Endothelial cell of umbilical vein (primary cell): ENCODE results near the gene MYO1H.

Experiments used
- CTCF ChIP-seq, 2 donors: IDR thresholded peaks; 1 replicate in 1 of 2; 2 replicates in 1 of 2; pipeline ENCODE4 v1.5.1; 2011; ENCODE audit warnings: low read length in 2 of 2, mild to moderate bottlenecking in 2 of 2, moderate library complexity in 2 of 2, control low read depth in 1 of 2, inconsistent platforms in 1 of 2, low read depth in 1 of 2; ENCODE audit not compliant: insufficient read depth in 1 of 2; ENCODE audit errors: extremely low read depth in 1 of 2
- EZH2 ChIP-seq: IDR thresholded peaks from 2 replicates; pipeline ENCODE4 v1.6.1; 2012; ENCODE audit warnings: borderline replicate concordance, low read depth, mild to moderate bottlenecking, moderate library complexity, low read length, inconsistent platforms; ENCODE audit not compliant: severe bottlenecking
- JUN ChIP-seq: IDR thresholded peaks from 2 replicates; pipeline ENCODE4 v1.6.1; 2011; ENCODE audit warnings: borderline replicate concordance, low read depth; ENCODE audit not compliant: insufficient read length, insufficient read depth
- MAX ChIP-seq: IDR thresholded peaks from 2 replicates; pipeline ENCODE4 v1.6.1; 2011; ENCODE audit not compliant: insufficient read depth, insufficient read length
- MYC ChIP-seq: IDR thresholded peaks from one replicate; pipeline ENCODE4 v1.6.1; 2011; ENCODE audit warnings: mild to moderate bottlenecking, low read depth, low read length
- POLR2A ChIP-seq: IDR thresholded peaks from 2 replicates; pipeline ENCODE4 v1.6.1; 2012; ENCODE audit warnings: low read depth, mild to moderate bottlenecking, control low read depth, low read length
- POLR2AphosphoS5 ChIP-seq: IDR thresholded peaks from 2 replicates; pipeline ENCODE4 v1.6.1; 2012; ENCODE audit warnings: low read depth, mild to moderate bottlenecking, control low read depth, low read length, moderate library complexity; ENCODE audit not compliant: insufficient read depth

- TF ChIP-seq CTCF (IDR thresholded peaks at IDR 0.05; ENCODE audit: extremely low read depth in 1 of 2, insufficient read depth in 1 of 2, low read depth in 1 of 2, low read length in 2 of 2) (no peak), POLR2A (peak; percentile 79), POLR2AphosphoS5 (peak; percentile 54), EZH2 (no peak), MAX (no peak), MYC (no peak), JUN (no peak)
These were observed 129.7 kb downstream of the MYO1H start, which contains the start of the genes KCTD10 and UBE3B for GRCh38 chr12:109477185-109477962.
